Lower leg skin (tissue), 3 donors: ENCODE data around the gene GRID2.

Source experiments
- POLR2A ChIP-seq, 2 donors: fragments of 450-650 bp; IDR thresholded peaks; one replicate each; pipeline ENCODE4 v1.6.1; 2016 to 2017; ENCODE audit warnings: antibody characterized with exemption in 2 of 2, mild to moderate bottlenecking in 1 of 2, moderate library complexity in 1 of 2
- TF ChIP-seq, protein P1 (sequence below), 3 donors: fragments of 450-650 bp; IDR thresholded peaks; one replicate each; pipeline ENCODE4 v1.5.1; 2016; ENCODE audit warnings: antibody characterized with exemption in 3 of 3, mild to moderate bottlenecking in 3 of 3, moderate library complexity in 2 of 3

DNA sequence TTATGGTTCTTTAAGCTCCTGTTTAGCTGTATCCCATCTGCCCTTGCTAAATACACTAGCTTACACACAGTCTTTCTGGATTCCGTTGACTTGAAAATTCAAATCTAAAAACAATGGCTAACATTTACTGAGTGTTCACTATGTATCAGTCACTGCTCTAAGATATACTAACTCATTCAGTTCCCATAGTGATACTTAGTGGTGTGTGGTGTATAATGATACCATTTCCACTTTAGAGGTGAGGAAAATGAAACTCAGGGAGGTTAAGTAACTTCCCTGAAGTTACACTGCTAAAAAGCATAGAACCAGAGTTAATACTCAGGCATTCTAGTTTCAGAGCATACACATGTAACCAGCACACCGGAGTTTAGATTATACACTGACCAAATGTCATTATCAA is 762.0 kb downstream of the GRID2 start:
- TF ChIP-seq, protein P1, sequence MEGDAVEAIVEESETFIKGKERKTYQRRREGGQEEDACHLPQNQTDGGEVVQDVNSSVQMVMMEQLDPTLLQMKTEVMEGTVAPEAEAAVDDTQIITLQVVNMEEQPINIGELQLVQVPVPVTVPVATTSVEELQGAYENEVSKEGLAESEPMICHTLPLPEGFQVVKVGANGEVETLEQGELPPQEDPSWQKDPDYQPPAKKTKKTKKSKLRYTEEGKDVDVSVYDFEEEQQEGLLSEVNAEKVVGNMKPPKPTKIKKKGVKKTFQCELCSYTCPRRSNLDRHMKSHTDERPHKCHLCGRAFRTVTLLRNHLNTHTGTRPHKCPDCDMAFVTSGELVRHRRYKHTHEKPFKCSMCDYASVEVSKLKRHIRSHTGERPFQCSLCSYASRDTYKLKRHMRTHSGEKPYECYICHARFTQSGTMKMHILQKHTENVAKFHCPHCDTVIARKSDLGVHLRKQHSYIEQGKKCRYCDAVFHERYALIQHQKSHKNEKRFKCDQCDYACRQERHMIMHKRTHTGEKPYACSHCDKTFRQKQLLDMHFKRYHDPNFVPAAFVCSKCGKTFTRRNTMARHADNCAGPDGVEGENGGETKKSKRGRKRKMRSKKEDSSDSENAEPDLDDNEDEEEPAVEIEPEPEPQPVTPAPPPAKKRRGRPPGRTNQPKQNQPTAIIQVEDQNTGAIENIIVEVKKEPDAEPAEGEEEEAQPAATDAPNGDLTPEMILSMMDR (IDR thresholded peaks at IDR 0.05): no peak
- no peak for TF ChIP-seq POLR2A (IDR thresholded peaks at IDR 0.05)
